WTC11 (cell line): ENCODE measurements around the gene KCNMA1.
"Not testable (repeated sequence)": the region's sequence is repeated elsewhere in the genome, so short reads cannot be mapped to it uniquely, and the experiment has no call there.

Source experiments
- CTCF ChIP-seq: fragments of 200-600 bp; IDR thresholded peaks from 2 replicates; pipeline ENCODE4 v1.8.0; 2022; ENCODE audit warnings: antibody characterized with exemption
- FOXP4 ChIP-seq: sonication (generic); formaldehyde crosslinking; IDR thresholded peaks from 2 replicates; pipeline ENCODE4 v1.8.0; 2022; ENCODE audit warnings: mild to moderate bottlenecking, missing genetic modification reagents
- GABPB1 ChIP-seq: sonication (generic); formaldehyde crosslinking; IDR thresholded peaks from 2 replicates; pipeline ENCODE4 v1.8.1; 2023; ENCODE audit warnings: mild to moderate bottlenecking, missing genetic modification reagents

- not testable (repeated sequence) for TF ChIP-seq CTCF; FOXP4; GABPB1 (CRISPR knock-in tag)
These were observed 65.1 kb downstream of the KCNMA1 start for GRCh38 chr10:77572520-77572919.
